Testis (tissue), 2 donors: ENCODE data around the gene ZEB2.

Source experiments
- POLR2A ChIP-seq: fragments of 450-650 bp; IDR thresholded peaks from one replicate; pipeline ENCODE4 v1.6.1; 2017; ENCODE audit warnings: antibody characterized with exemption, mild to moderate bottlenecking, moderate library complexity
- TF ChIP-seq, protein P1 (sequence below), 3 experiments: fragments of 450-650 bp in 2 of 3; fragments of 200-600 bp in 1 of 3; sonication (generic) in 1 of 3; IDR thresholded peaks; one replicate each; pipeline ENCODE4 v1.5.1; 2016 to 2019; ENCODE audit warnings: antibody characterized with exemption in 3 of 3, mild to moderate bottlenecking in 2 of 3, moderate library complexity in 1 of 3

DNA sequence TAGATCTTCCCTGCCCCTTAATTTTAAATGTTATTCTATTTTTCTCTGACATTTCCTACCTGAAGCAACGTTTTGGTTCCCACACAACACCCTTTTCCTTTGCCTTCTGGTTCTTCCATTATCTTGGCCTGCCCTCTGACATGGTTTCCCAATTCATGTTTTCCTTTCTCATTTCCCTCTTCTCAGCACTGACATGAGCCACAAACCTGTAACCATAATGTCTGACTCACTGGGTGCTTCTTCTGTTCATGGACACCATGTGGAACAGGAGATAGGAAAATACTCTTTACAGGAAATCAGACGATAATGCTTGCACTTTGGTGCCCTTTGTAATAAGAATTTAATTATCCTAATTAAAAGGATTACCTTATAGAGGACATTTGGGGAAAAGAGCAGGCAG, 142.0 kb downstream of the ZEB2 start:
- TF ChIP-seq, protein P1, sequence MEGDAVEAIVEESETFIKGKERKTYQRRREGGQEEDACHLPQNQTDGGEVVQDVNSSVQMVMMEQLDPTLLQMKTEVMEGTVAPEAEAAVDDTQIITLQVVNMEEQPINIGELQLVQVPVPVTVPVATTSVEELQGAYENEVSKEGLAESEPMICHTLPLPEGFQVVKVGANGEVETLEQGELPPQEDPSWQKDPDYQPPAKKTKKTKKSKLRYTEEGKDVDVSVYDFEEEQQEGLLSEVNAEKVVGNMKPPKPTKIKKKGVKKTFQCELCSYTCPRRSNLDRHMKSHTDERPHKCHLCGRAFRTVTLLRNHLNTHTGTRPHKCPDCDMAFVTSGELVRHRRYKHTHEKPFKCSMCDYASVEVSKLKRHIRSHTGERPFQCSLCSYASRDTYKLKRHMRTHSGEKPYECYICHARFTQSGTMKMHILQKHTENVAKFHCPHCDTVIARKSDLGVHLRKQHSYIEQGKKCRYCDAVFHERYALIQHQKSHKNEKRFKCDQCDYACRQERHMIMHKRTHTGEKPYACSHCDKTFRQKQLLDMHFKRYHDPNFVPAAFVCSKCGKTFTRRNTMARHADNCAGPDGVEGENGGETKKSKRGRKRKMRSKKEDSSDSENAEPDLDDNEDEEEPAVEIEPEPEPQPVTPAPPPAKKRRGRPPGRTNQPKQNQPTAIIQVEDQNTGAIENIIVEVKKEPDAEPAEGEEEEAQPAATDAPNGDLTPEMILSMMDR (IDR thresholded peaks at IDR 0.05) = no peak
- no peak for TF ChIP-seq POLR2A
